Measurements from ENCODE around the gene MRPS27. TPM values are rescaled to one million over a fixed set of nuclear protein-coding genes. Genes with fewer than 3 reads are reported as not detected.

MRPS27 gene
- total RNA-seq, 1 donor = 83.6 TPM

DNA sequence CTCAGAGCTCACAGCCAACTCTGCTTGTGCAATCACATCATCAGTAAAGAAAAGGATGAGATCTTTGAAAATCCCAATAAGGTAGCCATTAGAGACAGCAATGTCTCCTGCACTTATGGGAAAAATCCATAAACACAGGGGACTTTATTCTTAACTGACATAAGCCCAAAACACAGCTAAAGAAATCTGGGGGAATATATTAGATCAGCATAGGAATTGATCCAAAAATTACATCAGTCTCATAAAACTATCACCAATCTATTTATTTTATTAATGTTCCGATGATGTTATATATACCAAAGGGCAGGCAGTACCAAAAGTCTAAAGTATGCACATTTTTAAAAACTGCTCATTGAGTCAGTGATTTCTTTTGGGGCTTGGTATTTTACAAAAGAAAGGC is 6.9 kb downstream of the MRPS27 start:
- DNase-seq (ENCODE audit: low read depth) = no peak

DNA sequence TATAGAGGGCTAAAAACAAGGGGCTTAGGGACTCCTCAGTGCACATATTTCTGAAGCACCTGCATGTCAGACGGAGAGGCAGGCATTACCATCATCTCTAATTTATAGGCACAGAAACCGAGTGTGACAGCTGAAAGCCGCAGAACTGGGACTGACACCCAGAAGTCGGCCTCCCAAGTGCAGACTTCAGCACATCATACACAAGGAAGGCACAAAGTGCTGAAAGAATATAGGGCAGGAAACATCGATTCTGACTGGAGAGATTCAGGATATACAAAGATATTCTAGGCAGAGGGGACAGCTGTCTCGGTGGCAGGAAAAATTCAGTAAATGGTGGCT is 11.2 kb downstream of the MRPS27 start:
- no peak for DNase-seq (ENCODE audit: low read depth)
- H3K4me3 ChIP-seq (ENCODE audit: low read depth, low read length) = no peak overlapping the region
- TF ChIP-seq, protein P1, sequence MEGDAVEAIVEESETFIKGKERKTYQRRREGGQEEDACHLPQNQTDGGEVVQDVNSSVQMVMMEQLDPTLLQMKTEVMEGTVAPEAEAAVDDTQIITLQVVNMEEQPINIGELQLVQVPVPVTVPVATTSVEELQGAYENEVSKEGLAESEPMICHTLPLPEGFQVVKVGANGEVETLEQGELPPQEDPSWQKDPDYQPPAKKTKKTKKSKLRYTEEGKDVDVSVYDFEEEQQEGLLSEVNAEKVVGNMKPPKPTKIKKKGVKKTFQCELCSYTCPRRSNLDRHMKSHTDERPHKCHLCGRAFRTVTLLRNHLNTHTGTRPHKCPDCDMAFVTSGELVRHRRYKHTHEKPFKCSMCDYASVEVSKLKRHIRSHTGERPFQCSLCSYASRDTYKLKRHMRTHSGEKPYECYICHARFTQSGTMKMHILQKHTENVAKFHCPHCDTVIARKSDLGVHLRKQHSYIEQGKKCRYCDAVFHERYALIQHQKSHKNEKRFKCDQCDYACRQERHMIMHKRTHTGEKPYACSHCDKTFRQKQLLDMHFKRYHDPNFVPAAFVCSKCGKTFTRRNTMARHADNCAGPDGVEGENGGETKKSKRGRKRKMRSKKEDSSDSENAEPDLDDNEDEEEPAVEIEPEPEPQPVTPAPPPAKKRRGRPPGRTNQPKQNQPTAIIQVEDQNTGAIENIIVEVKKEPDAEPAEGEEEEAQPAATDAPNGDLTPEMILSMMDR (IDR thresholded peaks at IDR 0.05; ENCODE audit: insufficient read depth, low read length) = no peak

More for the DNA sequence above, 6.9 kb downstream of the MRPS27 start:
- TF ChIP-seq, protein P1 (IDR thresholded peaks at IDR 0.05; ENCODE audit: insufficient read depth, low read length) = no peak
- H3K4me3 ChIP-seq (ENCODE audit: low read depth, low read length) = no peak overlapping the region

DNA sequence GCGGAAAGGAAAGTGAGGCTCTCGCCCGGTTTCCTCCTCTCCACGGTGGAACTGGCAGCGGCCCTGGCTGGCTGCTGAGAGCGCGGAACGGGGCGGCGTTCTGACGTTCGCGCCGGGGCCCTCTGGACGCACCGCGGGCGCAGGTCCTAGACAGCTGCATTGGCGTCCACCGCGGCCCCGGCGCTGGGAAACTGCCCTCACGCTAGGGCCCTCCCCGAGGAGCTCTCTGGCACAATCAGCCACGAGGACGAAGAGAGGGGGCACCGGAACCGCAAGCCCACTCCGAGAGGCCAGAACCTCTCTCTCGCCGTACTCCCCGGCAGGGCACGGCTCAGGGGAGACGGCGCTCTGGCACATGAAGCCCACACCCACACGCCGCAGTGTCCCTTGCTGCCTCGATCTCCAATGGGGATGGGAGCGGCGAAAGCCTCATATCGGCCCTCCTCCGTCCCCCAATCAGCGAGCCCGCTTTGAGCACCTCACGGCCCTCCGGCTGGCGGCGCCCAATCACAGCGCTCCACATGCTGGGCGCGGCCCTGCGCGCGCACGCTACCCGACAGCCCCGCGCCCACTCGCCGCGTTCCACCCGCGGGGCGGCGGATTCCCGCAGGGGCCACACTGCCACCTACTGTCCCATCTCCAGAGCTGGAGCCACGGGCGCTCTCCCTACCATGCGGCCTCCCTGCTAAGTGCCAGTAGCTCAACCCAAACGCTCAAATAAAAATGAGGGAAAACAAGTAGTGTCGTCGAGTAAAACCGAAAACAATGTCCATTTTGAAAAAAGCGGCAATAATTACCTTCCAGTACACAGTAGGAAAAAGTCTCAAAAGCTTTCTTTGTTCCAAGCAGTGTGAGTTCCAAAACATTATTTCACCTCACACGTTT is 11.8 kb downstream of the MRPS27 start:
- H3K4me3 ChIP-seq (ENCODE audit: low read depth, low read length) = peak overlapping the region; percentile 88
- TF ChIP-seq, protein P1 (IDR thresholded peaks at IDR 0.05; ENCODE audit: insufficient read depth, low read length) = peak; percentile 79
- peak; percentile 97 for DNase-seq (ENCODE audit: low read depth)

DNA sequence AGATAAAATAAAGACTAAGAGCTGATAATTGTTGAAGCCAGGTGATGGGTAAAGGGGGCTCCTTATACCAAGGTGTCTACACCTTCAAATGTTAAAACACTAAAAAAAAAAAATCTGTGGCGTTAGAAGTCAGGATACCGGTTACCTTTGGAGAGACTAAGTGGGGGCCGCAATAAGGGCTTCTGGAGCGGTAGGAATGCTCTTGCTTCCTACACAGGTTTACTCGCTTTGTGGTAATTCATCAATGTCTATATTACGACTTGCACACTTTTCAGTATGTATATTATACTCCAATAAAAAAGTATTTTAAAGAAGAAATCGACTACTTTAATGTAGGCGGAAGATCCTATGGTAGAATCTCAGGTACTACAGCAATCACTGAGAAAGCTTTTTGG is 12.5 kb downstream of the MRPS27 start:
- H3K4me3 ChIP-seq (ENCODE audit: low read depth, low read length) = peak overlapping the region; percentile 88
- no peak for DNase-seq (ENCODE audit: low read depth)
- TF ChIP-seq, protein P1 (IDR thresholded peaks at IDR 0.05; ENCODE audit: insufficient read depth, low read length) = no peak

DNA sequence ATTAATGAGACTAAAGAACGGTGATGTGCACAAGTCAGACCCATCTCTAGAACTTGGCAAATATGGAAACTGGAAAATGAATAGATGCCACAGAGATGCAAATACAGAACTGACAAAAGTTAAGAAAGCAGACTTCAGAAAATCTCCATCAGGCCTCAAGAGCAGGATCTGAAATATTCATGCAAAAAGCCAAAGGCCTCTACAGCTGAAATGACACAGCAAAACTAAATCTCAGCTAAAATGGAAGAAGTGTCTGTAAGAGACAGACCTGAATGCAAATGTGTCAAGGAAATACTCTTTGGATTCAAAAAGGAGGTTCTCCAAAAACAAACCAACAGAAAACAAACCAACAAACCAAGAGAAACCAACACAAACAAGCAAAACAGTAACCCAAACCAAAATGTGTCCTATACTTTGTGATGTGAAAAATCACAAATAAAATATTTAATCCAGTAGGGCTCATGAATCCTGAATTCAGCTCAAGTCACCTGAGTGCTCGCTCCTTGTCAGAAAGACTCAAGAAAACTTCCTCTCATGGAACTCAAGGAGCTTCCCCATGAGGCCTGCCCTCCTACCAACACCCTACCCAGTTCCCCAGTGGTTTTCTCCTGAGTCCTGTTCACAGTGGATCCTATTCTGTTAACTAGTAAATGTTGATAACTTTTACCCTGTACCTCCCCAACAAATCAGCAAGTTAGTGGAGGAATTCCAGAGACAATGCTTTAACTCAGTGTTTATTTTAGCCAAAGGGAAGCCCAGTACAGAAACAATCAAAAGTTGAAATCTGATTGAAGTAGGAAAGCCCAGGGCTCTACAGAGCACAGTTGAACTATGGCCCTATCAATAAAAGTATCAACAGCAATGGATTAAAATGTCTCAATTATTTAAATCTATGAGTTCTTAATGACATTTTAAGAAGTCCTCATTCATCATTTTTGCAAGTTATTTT is 14.6 kb downstream of the MRPS27 start:
- no peak overlapping the region for H3K4me3 ChIP-seq (ENCODE audit: low read depth, low read length)
- TF ChIP-seq, protein P1 (IDR thresholded peaks at IDR 0.05; ENCODE audit: insufficient read depth, low read length) = no peak
- no peak for DNase-seq (ENCODE audit: low read depth)

DNA sequence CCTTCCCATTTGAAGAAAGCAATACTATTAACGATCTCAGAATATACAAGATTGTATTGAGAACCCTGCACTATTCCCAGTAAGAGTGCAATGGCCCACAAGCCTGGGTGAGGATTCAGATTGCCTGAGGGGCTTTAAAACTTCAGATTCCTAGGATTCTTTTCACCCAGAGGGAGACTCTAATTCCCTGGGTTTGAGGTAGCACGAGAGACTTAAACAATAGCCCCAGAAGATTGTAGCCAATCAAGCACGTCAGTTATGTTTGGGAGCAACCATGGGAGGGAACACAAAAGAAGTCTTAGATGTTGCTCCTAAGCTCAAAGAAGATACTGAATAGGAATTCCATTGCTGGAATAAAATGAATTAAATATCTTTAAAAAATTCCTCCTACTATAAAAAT is 17.9 kb downstream of the MRPS27 start:
- no peak for DNase-seq (ENCODE audit: low read depth)
- no peak overlapping the region for H3K4me3 ChIP-seq (ENCODE audit: low read depth, low read length)
- TF ChIP-seq, protein P1 (IDR thresholded peaks at IDR 0.05; ENCODE audit: insufficient read depth, low read length) = no peak

All from fibroblast of the aortic adventitia (primary cell).